GM23338 (cell line): ENCODE data around the gene ZNF451. TPM values are rescaled to one million over a fixed set of nuclear protein-coding genes. Genes with fewer than 3 reads are reported as not detected.

Source experiments
- ATAC-seq: fragments of 200-7000 bp; cut with Tn5 transposase; 3 replicates; pipeline ENCODE4 v1.9.1; 2020
- DNase-seq: peaks from one replicate; pipeline ENCODE4 v3.0.0-alpha.2; 2015; ENCODE audit warnings: low spot score
- H2AFZ ChIP-seq: fragments of 200-600 bp; sonication (generic); 2 replicates; pipeline ENCODE4 v1.8.0; 2016; ENCODE audit warnings: antibody characterized with exemption, mild to moderate bottlenecking, moderate library complexity
- H3F3A ChIP-seq: fragments of 200-600 bp; sonication (generic); replicated peaks from 2 replicates; pipeline ENCODE4 v1.8.0; 2017; ENCODE audit warnings: antibody characterized with exemption, mixed run types, low read depth
- H3K27ac ChIP-seq: fragments of 200-600 bp; sonication (generic); 2 replicates; pipeline ENCODE4 v1.6.1; 2016; ENCODE audit warnings: low read depth
- H3K27me3 ChIP-seq: fragments of 200-600 bp; sonication (generic); 2 replicates; pipeline ENCODE4 v1.8.0; 2016; ENCODE audit warnings: mild to moderate bottlenecking, mixed run types, moderate library complexity; ENCODE audit not compliant: insufficient read depth
- H3K36me3 ChIP-seq: fragments of 200-600 bp; sonication (generic); 2 replicates; pipeline ENCODE4 v1.8.0; 2016; ENCODE audit warnings: mild to moderate bottlenecking; ENCODE audit not compliant: insufficient read depth
- H3K4me1 ChIP-seq: fragments of 200-600 bp; sonication (generic); 2 replicates; pipeline ENCODE4 v1.8.0; 2016; ENCODE audit warnings: mild to moderate bottlenecking, moderate library complexity; ENCODE audit not compliant: insufficient read depth
- H3K4me2 ChIP-seq: fragments of 200-600 bp; sonication (generic); 2 replicates; pipeline ENCODE4 v1.7.1; 2017; ENCODE audit warnings: mixed run types
- H3K4me3 ChIP-seq: fragments of 200-600 bp; sonication (generic); 2 replicates; pipeline ENCODE4 v1.6.1; 2016; ENCODE audit warnings: mixed run types
- H3K79me2 ChIP-seq: fragments of 200-600 bp; sonication (generic); replicated peaks from 2 replicates; pipeline ENCODE4 v1.8.0; 2017; ENCODE audit warnings: mild to moderate bottlenecking; ENCODE audit not compliant: insufficient read depth
- H3K9me2 ChIP-seq: fragments of 200-600 bp; sonication (generic); 2 replicates; pipeline ENCODE4 v1.8.0; 2017; ENCODE audit not compliant: insufficient read depth
- H4K20me1 ChIP-seq: fragments of 200-600 bp; sonication (generic); replicated peaks from 2 replicates; pipeline ENCODE4 v1.8.0; 2017; ENCODE audit warnings: mild to moderate bottlenecking; ENCODE audit not compliant: insufficient read depth
- H3K27ac Mint-ChIP-seq: 2 replicates; pipeline ENCODE4 v1.8.0; 2020; ENCODE audit warnings: inconsistent platforms, mild to moderate bottlenecking, moderate library complexity, mixed read lengths
- H3K27me3 Mint-ChIP-seq: 3 replicates; pipeline ENCODE4 v1.8.0; 2022; ENCODE audit warnings: low read depth, mild to moderate bottlenecking, moderate library complexity, mixed read lengths, inconsistent platforms; ENCODE audit not compliant: insufficient read depth, poor library complexity
- H3K36me3 Mint-ChIP-seq: 3 replicates; pipeline ENCODE4 v1.8.0; 2021; ENCODE audit warnings: low read depth, mild to moderate bottlenecking, inconsistent platforms, moderate library complexity, mixed read lengths
- H3K4me1 Mint-ChIP-seq: 3 replicates; pipeline ENCODE4 v1.8.0; 2020; ENCODE audit warnings: mild to moderate bottlenecking, inconsistent platforms, mixed read lengths
- H3K4me3 Mint-ChIP-seq: 3 replicates; pipeline ENCODE4 v1.8.0; 2021; ENCODE audit warnings: moderate library complexity, mild to moderate bottlenecking, inconsistent platforms, mixed read lengths
- H3K9me3 Mint-ChIP-seq: 3 replicates; pipeline ENCODE4 v1.8.0; 2020; ENCODE audit warnings: moderate library complexity, mild to moderate bottlenecking, inconsistent platforms, mixed read lengths
- CREB1 ChIP-seq: fragments of 250-450 bp; sonication (Bioruptor Pico); IDR thresholded peaks from 2 replicates; pipeline ENCODE4 v1.5.0; 2020; ENCODE audit warnings: low read depth, mild to moderate bottlenecking, moderate library complexity
- CTCF ChIP-seq, 2 experiments: fragments of 200-600 bp in 1 of 2; sonication (generic) in 1 of 2; conservative IDR thresholded peaks; 2 replicates each; pipeline versions ENCODE4 v1.5.1 to v1.6.1; 2016 to 2017; ENCODE audit warnings: antibody characterized with exemption in 2 of 2, low read depth in 2 of 2, mild to moderate bottlenecking in 2 of 2, moderate library complexity in 1 of 2
- ETS1 ChIP-seq: IDR thresholded peaks from 2 replicates; pipeline ENCODE4 v1.6.1; 2016; ENCODE audit warnings: antibody characterized with exemption
- EZH2 ChIP-seq: fragments of 200-600 bp; sonication (generic); IDR thresholded peaks from one replicate; pipeline ENCODE4 v1.8.0; 2017; ENCODE audit warnings: antibody characterized with exemption, mild to moderate bottlenecking, low read depth; ENCODE audit not compliant: unreplicated experiment
- EZH2phosphoT487 ChIP-seq: fragments of 200-600 bp; sonication (generic); IDR thresholded peaks from one replicate; pipeline ENCODE4 v1.8.1; 2018; ENCODE audit warnings: antibody characterized with exemption; ENCODE audit not compliant: unreplicated experiment
- JUNB ChIP-seq: IDR thresholded peaks from one replicate; pipeline ENCODE4 v1.6.1; 2016; ENCODE audit warnings: antibody characterized with exemption; ENCODE audit not compliant: unreplicated experiment
- NANOG ChIP-seq: IDR thresholded peaks from 2 replicates; pipeline ENCODE4 v1.6.1; 2016; ENCODE audit warnings: antibody characterized with exemption, borderline replicate concordance
- POLR2AphosphoS5 ChIP-seq: IDR thresholded peaks from 2 replicates; pipeline ENCODE4 v1.6.1; 2016; ENCODE audit warnings: antibody characterized with exemption, low read depth
- REST ChIP-seq: IDR thresholded peaks from one replicate; pipeline ENCODE4 v1.6.1; 2018; ENCODE audit warnings: antibody characterized with exemption; ENCODE audit not compliant: unreplicated experiment
- STAT1 ChIP-seq: IDR thresholded peaks from one replicate; pipeline ENCODE4 v1.6.1; 2016; ENCODE audit warnings: antibody characterized with exemption; ENCODE audit not compliant: unreplicated experiment
- ZNF114 ChIP-seq: fragments of 250-450 bp; sonication (Bioruptor Pico); IDR thresholded peaks from 2 replicates; pipeline ENCODE4 v1.5.0; 2020; ENCODE audit warnings: mild to moderate bottlenecking, moderate library complexity
- ZNF331 ChIP-seq: fragments of 250-450 bp; sonication (Bioruptor Pico); IDR thresholded peaks from 2 replicates; pipeline ENCODE4 v1.5.0; 2020; ENCODE audit warnings: low read depth, mild to moderate bottlenecking, moderate library complexity
- ZNF462 ChIP-seq: fragments of 250-450 bp; sonication (Bioruptor Pico); IDR thresholded peaks from 2 replicates; pipeline ENCODE4 v1.5.0; 2020; ENCODE audit warnings: mild to moderate bottlenecking, moderate library complexity
- polyA plus RNA-seq: library from polyadenylated mRNA; unstranded; fragments of >200 nt; fragmentation: Nextera tagmentation; extraction: Ambion mirVana; gene quantifications from 2 replicates; pipeline ENCODE4 v1.2.1, GENCODE V29; 2016
- total RNA-seq: library from RNA; depleted of rRNA; stranded (reverse); fragments of >200 nt; shearing (Covaris generic); gene quantifications from 2 replicates; pipeline ENCODE4 v1.2.3, GENCODE V29; 2014

The ZNF451 gene
- total and polyA plus RNA-seq, 2 experiments from 2014 or later = 44.8 to 54.1 TPM

- Mint-ChIP-seq H3K4me1 (peaks cover 27% of the 10 kb centered on the region), H3K27me3 (no peaks in the 10 kb centered on the region), H3K27ac (no peak overlapping the region), H3K4me3 (no peak overlapping the region), H3K9me3 (no peaks in the 10 kb centered on the region), H3K36me3 (no peaks in the 10 kb centered on the region; the same call in 2 of the 3 replicates)
- no peak overlapping the region for H3K4me3 ChIP-seq
- H3K4me2 ChIP-seq = no peak overlapping the region
- H3F3A ChIP-seq = no peaks in the 10 kb centered on the region
- H3K27me3 ChIP-seq = no peaks in the 10 kb centered on the region
- peaks cover 18% of the 10 kb centered on the region for H3K4me1 ChIP-seq
- H3K9me2 ChIP-seq = no peaks in the 10 kb centered on the region
- no peak for DNase-seq
- peaks cover 32% of the 10 kb centered on the region for H3K79me2 ChIP-seq
- no peaks in the 10 kb centered on the region for H3K36me3 ChIP-seq
- no peak overlapping the region for H3K27ac ChIP-seq
- no peak overlapping the region for H2AFZ ChIP-seq
- no peak for ATAC-seq
- no peak for TF ChIP-seq CTCF (conservative IDR thresholded peaks at IDR 0.05; ENCODE audit: low read depth in 2 of 2)
- TF ChIP-seq ZNF114 = no peak
- TF ChIP-seq REST = no peak
- no peak for TF ChIP-seq ZNF331 (CRISPR knock-in tag)
- no peak for TF ChIP-seq JUNB
- no peak for TF ChIP-seq STAT1
- TF ChIP-seq POLR2AphosphoS5 = no peak
- TF ChIP-seq EZH2 = no peak
- no peak for TF ChIP-seq CREB1 (CRISPR knock-in tag)
- TF ChIP-seq ETS1 = no peak
- TF ChIP-seq ZNF462 (CRISPR knock-in tag) = no peak
- no peak for TF ChIP-seq NANOG
- no peak for TF ChIP-seq EZH2phosphoT487
- no peaks in the 10 kb centered on the region for H4K20me1 ChIP-seq
Observed at GRCh38 chr6:57113105-57113504, 23.1 kb downstream of the ZNF451 start.
